Uterus (tissue), 4 donors: Measurements from ENCODE around the gene HOXA13. TPM values are rescaled to one million over a fixed set of nuclear protein-coding genes. Genes with fewer than 3 reads are reported as not detected.

Source experiments
- DNase-seq, 2 donors: peaks; one replicate each; pipeline ENCODE4 v3.0.0-alpha.2; 2019 to 2020
- H3K27ac ChIP-seq, 2 donors: fragments of 200-600 bp; sonication (generic); 1 replicate in 1 of 2; 2 replicates in 1 of 2; pipeline ENCODE4 v1.5.1; 2016 to 2018
- H3K27me3 ChIP-seq, 2 donors: fragments of 200-600 bp; sonication (generic); one replicate each; pipeline ENCODE4 v1.5.1; 2018 to 2019; ENCODE audit warnings: control low read depth in 1 of 2
- H3K36me3 ChIP-seq, 2 donors: fragments of 200-600 bp; sonication (generic); one replicate each; pipeline ENCODE4 v1.5.1; 2019; ENCODE audit warnings: control low read depth in 1 of 2
- H3K4me1 ChIP-seq, 2 donors: fragments of 200-600 bp; sonication (generic); one replicate each; pipeline ENCODE4 v1.5.1; 2018 to 2019; ENCODE audit warnings: control low read depth in 1 of 2
- H3K4me3 ChIP-seq, 2 donors: fragments of 200-600 bp; sonication (generic); 1 replicate in 1 of 2; 2 replicates in 1 of 2; pipeline ENCODE4 v1.5.1; 2018 to 2019; ENCODE audit warnings: mild to moderate bottlenecking in 1 of 2
- H3K9me3 ChIP-seq, 2 donors: fragments of 200-600 bp; sonication (generic); one replicate each; pipeline ENCODE4 v1.5.1; 2019; ENCODE audit warnings: control low read depth in 1 of 2
- CTCF ChIP-seq, 4 experiments: fragments of 200-600 bp in 2 of 4; fragments of 450-650 bp in 2 of 4; sonication (generic) in 2 of 4; IDR thresholded peaks; one replicate each; pipeline ENCODE4 v1.5.1; 2016 to 2019; ENCODE audit warnings: antibody characterized with exemption in 4 of 4, mild to moderate bottlenecking in 2 of 4, moderate library complexity in 1 of 4
- POLR2A ChIP-seq, 2 donors: fragments of 450-650 bp; IDR thresholded peaks; one replicate each; pipeline ENCODE4 v1.6.1; 2016; ENCODE audit warnings: antibody characterized with exemption in 2 of 2, mild to moderate bottlenecking in 1 of 2, moderate library complexity in 1 of 2
- intact Hi-C: fragments of 100-400 bp; cut with DNase I; formaldehyde crosslinking; loops from one replicate; pipeline ENCODE4 v1.15.1; 2023; ENCODE audit warnings: low total_unique reads
- total RNA-seq, 4 donors: library from RNA; depleted of rRNA in 3 of 4; stranded (reverse); fragments of >200 nt in 3 of 4; gene quantifications; one replicate each; pipeline versions ENCODE4 v1.1.0 to v1.2.4, GENCODE V29; 2014 to 2023
- donor health status: DM: yes; HTN: yes; CAD: no.

The HOXA13 gene
- total RNA-seq, 4 donors from 2014 or later: 0.40 to 27.5 (median 1.1) TPM

GRCh38 chr7:27214239-27214950 lies 14.5 kb upstream of the HOXA13 start:
- Histone ChIP-seq H3K9me3 (no peaks in the 10 kb centered on the region), H3K27ac (no peak overlapping the region), H3K36me3 (no peaks in the 10 kb centered on the region), H3K4me1 (peaks cover 0 to 11% of the 10 kb centered on the region in 2 donors), H3K4me3 (no peak overlapping the region), H3K27me3 (peaks cover 5 to 18% of the 10 kb centered on the region in 2 donors)
- no peak for TF ChIP-seq CTCF (IDR thresholded peaks at IDR 0.05)
- no peak for TF ChIP-seq POLR2A (IDR thresholded peaks at IDR 0.05)
- intact Hi-C loops: no loop called here
- DNase-seq: no peak

GRCh38 chr7:27213433-27214238 lies 13.7 kb upstream of the HOXA13 start:
- Histone ChIP-seq H3K36me3 (no peaks in the 10 kb centered on the region), H3K27me3 (peaks cover 5 to 18% of the 10 kb centered on the region in 2 donors), H3K4me1 (peaks cover 0 to 11% of the 10 kb centered on the region in 2 donors), H3K9me3 (no peaks in the 10 kb centered on the region), H3K27ac (no peak overlapping the region), H3K4me3 (no peak overlapping the region)
- DNase-seq: no peak
- TF ChIP-seq POLR2A (IDR thresholded peaks at IDR 0.05) (no peak), CTCF (IDR thresholded peaks at IDR 0.05) (no peak)
- intact Hi-C loops: no loop called here

GRCh38 chr7:27212497-27213432 lies 12.9 kb upstream of the HOXA13 start:
- intact Hi-C loops: no loop called here
- Histone ChIP-seq H3K9me3 (no peaks in the 10 kb centered on the region), H3K27ac (no peak overlapping the region), H3K4me1 (peaks cover 0 to 11% of the 10 kb centered on the region in 2 donors), H3K27me3 (peaks cover 5 to 18% of the 10 kb centered on the region in 2 donors), H3K36me3 (no peaks in the 10 kb centered on the region), H3K4me3 (no peak overlapping the region)
- TF ChIP-seq CTCF (IDR thresholded peaks at IDR 0.05) (no peak), POLR2A (IDR thresholded peaks at IDR 0.05) (no peak)
- DNase-seq: no peak

GRCh38 chr7:27211764-27212204 lies 11.9 kb upstream of the HOXA13 start:
- intact Hi-C loops: no loop called here
- Histone ChIP-seq H3K4me3 (no peak overlapping the region), H3K36me3 (no peaks in the 10 kb centered on the region), H3K27ac (no peak overlapping the region), H3K27me3 (peaks cover 5 to 20% of the 10 kb centered on the region in 2 donors), H3K9me3 (no peaks in the 10 kb centered on the region), H3K4me1 (peaks cover 0 to 11% of the 10 kb centered on the region in 2 donors)
- no peak for DNase-seq
- TF ChIP-seq CTCF (IDR thresholded peaks at IDR 0.05) (no peak), POLR2A (IDR thresholded peaks at IDR 0.05) (no peak)
